ENCODE measurements around the gene TUBA8.
"Not testable (repeated sequence)": the region's sequence is repeated elsewhere in the genome, so short reads cannot be mapped to it uniquely, and the experiment has no call there.

TUBA8 gene

DNA sequence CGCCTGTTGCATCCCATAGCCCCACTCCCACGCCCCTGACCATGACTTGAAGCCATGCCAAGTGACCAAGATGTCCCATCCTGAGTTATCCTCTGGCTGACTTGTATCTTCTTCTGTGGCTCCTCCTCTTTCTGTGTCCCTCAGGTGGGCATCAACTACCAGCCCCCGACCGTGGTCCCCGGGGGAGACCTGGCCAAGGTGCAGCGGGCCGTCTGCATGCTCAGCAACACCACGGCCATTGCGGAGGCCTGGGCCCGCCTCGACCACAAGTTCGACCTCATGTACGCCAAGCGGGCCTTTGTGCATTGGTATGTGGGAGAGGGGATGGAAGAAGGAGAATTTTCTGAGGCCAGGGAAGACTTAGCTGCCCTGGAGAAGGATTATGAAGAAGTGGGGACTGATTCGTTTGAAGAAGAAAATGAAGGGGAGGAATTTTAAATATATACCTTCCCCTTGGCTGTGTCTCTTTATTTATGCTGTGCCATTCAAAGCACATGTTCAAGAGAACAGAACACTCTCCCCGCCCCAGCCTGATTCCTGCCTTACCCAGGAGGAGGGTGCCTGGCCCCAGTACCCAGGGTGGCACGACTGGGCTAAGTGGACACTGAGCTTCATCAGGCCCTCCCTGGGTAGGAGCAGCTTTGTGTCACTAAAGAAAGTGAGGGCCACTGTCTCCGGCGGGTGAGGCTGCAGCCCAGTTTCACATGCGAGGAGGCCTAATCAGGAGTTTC, 20.3 kb downstream of the TUBA8 start:
- Histone ChIP-seq H3K4me1 (ENCODE audit: insufficient read depth, low read length) (no peaks in the 10 kb centered on the region), H3K36me3 (ENCODE audit: insufficient read depth, low read length) (no peaks in the 10 kb centered on the region), H3K4me3 (ENCODE audit: low read length) (no peak overlapping the region), H3K9me3 (ENCODE audit: insufficient read depth, low read depth, low read length) (no peaks in the 10 kb centered on the region), H3K27me3 (ENCODE audit: insufficient read depth, low read length) (no peaks in the 10 kb centered on the region), H3K9ac (ENCODE audit: low read depth, low read length) (no peak overlapping the region), H3K27ac (ENCODE audit: low read depth, low read length) (no peak overlapping the region)
- WGBS: 93% methylated on average over 20 of the region's 20 CpGs

DNA sequence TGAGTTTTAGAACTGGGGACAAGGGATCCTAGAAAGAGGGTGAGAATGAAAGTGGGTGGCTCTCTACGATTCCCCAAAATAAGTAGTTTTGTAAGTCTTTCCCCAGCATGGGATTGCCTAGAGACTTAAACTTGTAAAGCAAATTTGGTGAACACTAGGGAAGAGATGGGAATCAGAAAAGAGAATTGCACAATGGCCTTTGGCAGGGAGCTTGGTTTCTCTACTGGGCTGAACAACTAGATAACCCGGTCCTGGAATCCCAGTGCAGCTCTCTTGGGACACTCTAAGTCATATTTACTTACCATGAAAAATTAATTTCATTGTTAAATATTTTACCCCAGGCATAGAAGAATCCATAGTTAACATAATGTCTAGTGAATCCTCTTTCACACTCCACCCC, 22.8 kb downstream of the TUBA8 start:
- H3K9me3 ChIP-seq (ENCODE audit: insufficient read depth, low read depth, low read length): no peaks in the 10 kb centered on the region
- no peak overlapping the region for H3K9ac ChIP-seq (ENCODE audit: low read depth, low read length)
- no peaks in the 10 kb centered on the region for H3K27me3 ChIP-seq (ENCODE audit: insufficient read depth, low read length)
- no peaks in the 10 kb centered on the region for H3K4me1 ChIP-seq (ENCODE audit: insufficient read depth, low read length)
- H3K27ac ChIP-seq (ENCODE audit: low read depth, low read length): no peak overlapping the region
- 88% methylated on average over 2 of the region's 2 CpGs for WGBS
- no peaks in the 10 kb centered on the region for H3K36me3 ChIP-seq (ENCODE audit: insufficient read depth, low read length)
- no peak overlapping the region for H3K4me3 ChIP-seq (ENCODE audit: low read length)

DNA sequence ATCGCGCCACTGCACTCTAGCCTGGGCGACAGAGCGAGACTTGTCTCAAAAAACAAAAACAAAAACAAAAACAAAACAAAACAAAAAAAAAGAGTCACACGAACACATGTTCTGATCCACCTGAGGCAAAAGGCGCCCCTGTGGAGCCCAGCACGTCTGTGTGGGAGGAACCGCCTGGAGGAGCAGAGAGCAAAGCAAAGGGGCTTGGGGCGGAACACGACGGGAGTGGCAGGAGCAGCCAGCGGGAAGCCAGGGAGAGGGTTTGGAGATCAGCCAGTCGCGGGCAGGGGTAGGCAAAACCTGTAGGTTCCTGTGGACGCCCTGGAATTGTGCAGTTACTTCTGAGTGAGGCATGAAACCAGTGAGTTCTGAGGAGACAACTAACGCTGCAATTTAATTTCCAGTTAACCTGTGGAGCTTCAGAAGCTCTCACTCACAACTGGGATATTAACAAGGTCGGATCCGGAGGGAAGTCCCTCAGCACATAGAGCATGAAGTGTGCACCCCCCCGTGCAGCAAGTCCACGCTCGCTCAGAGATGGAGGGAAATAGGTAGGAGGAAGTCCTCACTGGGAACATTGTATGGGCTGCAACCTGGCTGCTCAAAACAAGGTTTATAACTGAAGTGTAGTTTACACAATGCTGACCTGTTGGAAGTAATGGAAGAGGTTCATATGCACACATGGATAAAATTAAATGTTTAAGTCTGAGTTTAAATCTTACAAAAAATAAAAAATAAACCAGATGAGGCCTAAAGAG, 26.1 kb downstream of the TUBA8 start:
- 89% methylated on average over 21 of the region's 21 CpGs for WGBS
- Histone ChIP-seq H3K27me3 (ENCODE audit: insufficient read depth, low read length) (no peaks in the 10 kb centered on the region), H3K27ac (ENCODE audit: low read depth, low read length) (no peak overlapping the region), H3K9me3 (ENCODE audit: insufficient read depth, low read depth, low read length) (no peaks in the 10 kb centered on the region), H3K9ac (ENCODE audit: low read depth, low read length) (no peak overlapping the region), H3K4me3 (ENCODE audit: low read length) (no peak overlapping the region), H3K4me1 (ENCODE audit: insufficient read depth, low read length) (no peaks in the 10 kb centered on the region), H3K36me3 (ENCODE audit: insufficient read depth, low read length) (no peaks in the 10 kb centered on the region)

DNA sequence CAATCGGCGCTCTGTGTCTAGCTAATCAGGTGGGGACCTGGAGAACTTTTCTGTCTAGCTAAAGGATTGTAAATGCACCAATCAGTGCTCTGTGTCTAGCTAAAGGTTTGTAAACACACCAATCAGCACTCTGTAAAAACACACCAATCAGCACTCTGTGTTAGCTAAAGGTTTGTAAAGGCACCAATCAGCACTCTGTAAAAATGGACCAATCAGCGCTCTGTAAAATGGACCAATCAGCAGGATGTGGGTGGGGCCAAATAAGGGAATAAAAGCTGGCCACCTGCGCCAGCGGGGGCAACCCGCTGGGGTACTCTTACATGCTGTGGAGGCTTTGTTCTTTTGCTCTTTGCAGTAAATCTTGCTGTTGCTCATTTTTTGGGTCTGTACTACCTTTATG, 30.4 kb downstream of the TUBA8 start:
- not testable (repeated sequence) for H3K27me3 ChIP-seq (ENCODE audit: insufficient read depth, low read length); H3K4me3 ChIP-seq (ENCODE audit: low read length); H3K27ac ChIP-seq (ENCODE audit: low read depth, low read length); H3K9me3 ChIP-seq (ENCODE audit: insufficient read depth, low read depth, low read length); H3K9ac ChIP-seq (ENCODE audit: low read depth, low read length); H3K4me1 ChIP-seq (ENCODE audit: insufficient read depth, low read length); H3K36me3 ChIP-seq (ENCODE audit: insufficient read depth, low read length)
- WGBS: 94% methylated on average over 6 of the region's 6 CpGs

DNA sequence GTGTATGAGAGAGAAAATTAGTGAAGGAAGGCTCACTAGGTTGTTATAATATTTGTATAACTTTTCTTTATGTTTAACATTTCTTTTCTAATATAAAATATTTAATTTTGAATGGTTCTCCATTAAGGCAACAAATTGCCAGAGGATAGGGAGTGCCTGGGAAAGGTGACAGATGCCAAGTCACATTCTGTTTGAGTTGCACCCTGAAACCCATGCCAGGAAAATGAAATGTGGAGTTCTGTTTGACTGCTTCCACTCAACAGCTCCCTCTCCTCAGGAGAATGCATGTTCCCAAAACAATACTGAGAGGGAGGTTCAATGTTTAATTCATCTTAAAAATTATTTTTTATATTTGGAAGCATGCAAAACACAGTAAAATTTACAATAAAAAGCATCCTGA, 33.5 kb downstream of the TUBA8 start:
- Histone ChIP-seq H3K4me3 (ENCODE audit: low read length) (no peak overlapping the region), H3K27ac (ENCODE audit: low read depth, low read length) (no peak overlapping the region), H3K9me3 (ENCODE audit: insufficient read depth, low read depth, low read length) (no peaks in the 10 kb centered on the region), H3K36me3 (ENCODE audit: insufficient read depth, low read length) (no peaks in the 10 kb centered on the region), H3K27me3 (ENCODE audit: insufficient read depth, low read length) (peaks cover 11% of the 10 kb centered on the region), H3K9ac (ENCODE audit: low read depth, low read length) (no peak overlapping the region), H3K4me1 (ENCODE audit: insufficient read depth, low read length) (no peaks in the 10 kb centered on the region)

DNA sequence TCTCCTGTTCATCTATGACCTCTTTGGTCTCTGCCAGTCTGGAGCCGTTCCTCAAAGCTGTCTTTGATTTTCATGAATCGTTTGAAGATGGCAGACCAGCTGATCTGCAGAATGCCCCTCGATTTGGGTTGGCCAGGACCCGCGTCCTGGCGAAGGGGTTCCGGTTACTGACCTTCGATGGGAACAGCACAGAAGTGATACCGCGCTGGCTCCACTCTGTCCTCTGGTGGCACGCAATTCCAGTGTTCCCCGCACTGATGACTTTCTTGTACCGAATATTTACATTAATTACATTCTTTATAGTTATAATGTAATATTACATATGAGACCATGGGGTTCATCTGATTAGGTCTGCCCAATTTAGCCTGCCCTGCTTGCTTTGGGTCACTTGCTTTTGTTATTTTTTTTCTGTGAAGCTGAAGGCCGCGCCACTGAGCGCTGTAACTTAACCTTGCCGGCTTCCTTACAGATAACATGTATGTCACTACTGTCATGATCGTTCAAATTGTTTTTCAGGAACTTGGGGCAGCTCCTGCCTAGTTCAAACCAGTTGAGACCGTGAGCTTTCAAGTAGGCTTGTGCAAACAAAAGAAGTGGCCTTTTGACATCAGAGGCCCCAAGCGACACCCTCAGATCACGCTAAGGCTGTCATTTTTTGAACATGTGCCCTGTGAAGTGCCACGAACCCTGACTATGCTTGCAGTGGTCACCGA, 35.2 kb downstream of the TUBA8 start:
- Histone ChIP-seq H3K27me3 (ENCODE audit: insufficient read depth, low read length) (peaks cover 27% of the 10 kb centered on the region), H3K9me3 (ENCODE audit: insufficient read depth, low read depth, low read length) (no peaks in the 10 kb centered on the region), H3K4me3 (ENCODE audit: low read length) (no peak overlapping the region), H3K9ac (ENCODE audit: low read depth, low read length) (no peak overlapping the region), H3K36me3 (ENCODE audit: insufficient read depth, low read length) (no peaks in the 10 kb centered on the region), H3K4me1 (ENCODE audit: insufficient read depth, low read length) (no peaks in the 10 kb centered on the region), H3K27ac (ENCODE audit: low read depth, low read length) (no peak overlapping the region)
- WGBS: 94% methylated on average over 21 of the region's 23 CpGs

DNA sequence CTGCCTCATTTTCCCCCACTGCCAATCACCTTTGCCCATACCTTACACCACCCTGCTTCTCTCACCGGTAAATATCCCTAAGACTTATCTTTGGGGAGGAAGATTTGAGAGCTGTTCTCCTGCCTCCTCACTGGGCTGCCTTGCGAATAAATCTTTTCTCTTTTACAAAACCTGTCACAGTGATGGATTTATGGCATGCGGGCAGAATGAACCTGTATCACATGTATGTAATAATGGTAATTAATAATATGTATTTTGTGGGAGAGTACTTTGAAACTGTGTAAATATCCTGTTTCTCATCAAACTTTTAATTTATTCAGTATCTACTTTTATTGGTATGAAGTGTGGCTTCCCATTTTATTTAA, 35.8 kb downstream of the TUBA8 start:
- Histone ChIP-seq H3K9me3 (ENCODE audit: insufficient read depth, low read depth, low read length) (no peaks in the 10 kb centered on the region), H3K4me3 (ENCODE audit: low read length) (no peak overlapping the region), H3K4me1 (ENCODE audit: insufficient read depth, low read length) (no peaks in the 10 kb centered on the region), H3K9ac (ENCODE audit: low read depth, low read length) (no peak overlapping the region), H3K36me3 (ENCODE audit: insufficient read depth, low read length) (no peaks in the 10 kb centered on the region), H3K27me3 (ENCODE audit: insufficient read depth, low read length) (peaks cover 30% of the 10 kb centered on the region), H3K27ac (ENCODE audit: low read depth, low read length) (no peak overlapping the region)
- 96% methylated on average over 3 of the region's 3 CpGs for WGBS

DNA sequence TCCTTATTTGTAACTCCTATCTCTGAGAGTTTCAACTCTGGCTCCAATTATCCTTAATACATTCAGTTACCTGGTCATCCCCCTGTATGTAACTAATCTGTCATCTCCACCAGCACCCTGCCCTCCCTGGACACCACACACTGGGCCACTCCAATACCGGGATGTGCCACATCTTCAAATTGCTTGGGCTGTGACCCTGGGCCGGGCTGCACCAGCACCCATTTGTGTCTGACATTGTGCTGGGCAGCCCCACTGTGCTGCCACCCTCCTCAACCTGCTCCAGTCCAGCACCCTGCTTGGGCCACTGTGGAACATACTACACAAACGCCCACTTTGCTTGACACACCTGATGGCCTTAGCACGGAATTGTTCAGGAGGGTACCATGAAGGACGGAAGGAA, 37.2 kb downstream of the TUBA8 start:
- Histone ChIP-seq H3K27ac (ENCODE audit: low read depth, low read length) (no peak overlapping the region), H3K36me3 (ENCODE audit: insufficient read depth, low read length) (no peaks in the 10 kb centered on the region), H3K27me3 (ENCODE audit: insufficient read depth, low read length) (peaks cover 30% of the 10 kb centered on the region), H3K4me3 (ENCODE audit: low read length) (no peak overlapping the region), H3K4me1 (ENCODE audit: insufficient read depth, low read length) (no peaks in the 10 kb centered on the region), H3K9ac (ENCODE audit: low read depth, low read length) (no peak overlapping the region), H3K9me3 (ENCODE audit: insufficient read depth, low read depth, low read length) (no peaks in the 10 kb centered on the region)
- WGBS: 96% methylated on average over 5 of the region's 5 CpGs

DNA sequence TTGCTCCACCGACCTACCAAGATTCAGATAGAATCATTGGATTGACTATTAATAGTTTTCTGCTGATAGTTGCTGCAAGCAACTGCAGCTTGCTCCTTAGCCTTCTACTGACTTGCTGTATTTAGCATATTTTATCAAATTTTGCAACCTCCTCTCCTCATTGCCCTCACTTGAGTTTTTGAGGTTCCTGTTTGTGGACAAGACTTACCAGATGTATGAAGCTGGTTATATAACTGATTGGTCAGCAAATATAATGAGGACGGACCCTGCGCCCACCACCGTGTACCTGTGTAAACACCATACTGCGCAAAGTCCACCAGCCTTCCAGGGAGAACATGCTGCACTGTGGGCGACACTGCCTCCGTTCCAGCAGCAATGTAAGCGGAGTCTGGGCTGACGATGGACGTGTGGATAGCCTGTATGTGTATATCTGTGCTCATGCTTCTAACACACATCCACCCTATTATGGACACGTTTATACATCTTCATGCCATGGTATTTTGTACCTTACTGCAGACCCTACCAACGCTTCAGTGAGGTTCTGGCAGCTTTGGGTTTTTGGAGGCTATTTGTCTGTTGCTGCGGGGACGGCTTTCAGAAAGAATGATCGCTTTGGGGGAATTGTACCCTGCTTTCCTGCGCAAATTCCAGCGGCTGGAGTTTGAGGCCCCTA, 37.8 kb downstream of the TUBA8 start:
- 96% methylated on average over 17 of the region's 17 CpGs for WGBS

DNA sequence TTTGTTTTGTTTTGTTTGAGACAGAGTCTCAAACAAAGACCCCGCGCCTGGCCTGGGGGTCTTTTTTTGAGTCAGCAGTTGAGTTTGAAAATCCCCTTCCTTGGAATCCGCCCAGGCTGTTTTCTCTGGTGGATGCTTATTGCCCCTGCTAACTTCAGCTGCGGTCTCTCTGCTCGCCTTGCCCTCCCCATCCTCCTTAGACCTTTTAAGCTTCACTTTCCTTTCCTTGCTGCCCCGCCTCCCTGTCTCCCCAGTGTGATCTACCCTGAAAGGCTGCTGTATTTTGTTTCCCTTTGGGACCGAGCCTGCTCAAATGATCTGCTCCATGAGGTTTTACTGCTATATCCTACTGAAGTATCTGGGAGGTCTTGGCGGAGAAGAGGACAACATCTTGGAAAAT, 41.9 kb downstream of the TUBA8 start:
- Histone ChIP-seq H3K9me3 (ENCODE audit: insufficient read depth, low read depth, low read length) (no peaks in the 10 kb centered on the region), H3K27ac (ENCODE audit: low read depth, low read length) (no peak overlapping the region), H3K4me1 (ENCODE audit: insufficient read depth, low read length) (peaks cover 3% of the 10 kb centered on the region; the same call in 1 of the 2 replicates), H3K27me3 (ENCODE audit: insufficient read depth, low read length) (peaks cover 30% of the 10 kb centered on the region), H3K36me3 (ENCODE audit: insufficient read depth, low read length) (no peaks in the 10 kb centered on the region), H3K4me3 (ENCODE audit: low read length) (no peak overlapping the region), H3K9ac (ENCODE audit: low read depth, low read length) (no peak overlapping the region)
- WGBS: 87% methylated on average over 8 of the region's 8 CpGs

More for the DNA sequence above, 37.8 kb downstream of the TUBA8 start:
- H3K27me3 ChIP-seq (ENCODE audit: insufficient read depth, low read length): peaks cover 30% of the 10 kb centered on the region
- H3K27ac ChIP-seq (ENCODE audit: low read depth, low read length): no peak overlapping the region
- H3K36me3 ChIP-seq (ENCODE audit: insufficient read depth, low read length): no peaks in the 10 kb centered on the region
- no peaks in the 10 kb centered on the region for H3K9me3 ChIP-seq (ENCODE audit: insufficient read depth, low read depth, low read length)
- H3K4me3 ChIP-seq (ENCODE audit: low read length): no peak overlapping the region
- H3K4me1 ChIP-seq (ENCODE audit: insufficient read depth, low read length): no peaks in the 10 kb centered on the region
- H3K9ac ChIP-seq (ENCODE audit: low read depth, low read length): no peak overlapping the region

DNA sequence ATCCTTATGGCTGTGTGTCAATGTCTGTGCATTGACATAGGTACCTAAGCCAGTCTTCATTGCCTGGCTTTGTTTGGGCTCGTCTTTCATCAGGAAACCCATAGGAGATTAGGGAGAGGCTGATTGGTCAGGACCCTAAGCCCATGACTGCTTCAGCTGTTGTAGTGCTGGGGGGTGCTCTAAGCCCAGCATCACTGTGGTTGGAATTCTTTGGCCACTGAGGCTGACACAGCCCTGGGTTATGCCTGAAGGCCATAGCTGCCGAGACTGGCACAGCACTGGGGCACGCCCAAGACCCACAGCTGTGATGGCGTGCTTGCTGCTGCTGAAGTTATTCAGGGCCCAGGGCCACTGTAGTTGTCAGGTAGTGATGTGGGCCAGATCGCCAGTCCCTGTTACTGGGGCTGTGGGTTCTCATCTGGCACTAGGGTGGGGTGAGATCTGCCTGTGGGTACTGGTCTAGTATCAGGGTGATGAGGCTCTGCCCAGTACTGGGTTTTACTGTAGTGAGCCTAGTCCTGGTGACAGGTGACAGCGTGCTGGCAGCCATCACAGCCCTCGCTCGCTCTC, 44.3 kb downstream of the TUBA8 start:
- no peaks in the 10 kb centered on the region for H3K36me3 ChIP-seq (ENCODE audit: insufficient read depth, low read length)
- no peak overlapping the region for H3K9ac ChIP-seq (ENCODE audit: low read depth, low read length)
- peaks cover 13% of the 10 kb centered on the region for H3K27me3 ChIP-seq (ENCODE audit: insufficient read depth, low read length)
- H3K9me3 ChIP-seq (ENCODE audit: insufficient read depth, low read depth, low read length): no peaks in the 10 kb centered on the region
- WGBS: 92% methylated on average over 8 of the region's 8 CpGs
- no peak overlapping the region for H3K4me3 ChIP-seq (ENCODE audit: low read length)
- peaks cover 7% of the 10 kb centered on the region for H3K4me1 ChIP-seq (ENCODE audit: insufficient read depth, low read length)
- no peak overlapping the region for H3K27ac ChIP-seq (ENCODE audit: low read depth, low read length)
